Gastroesophageal sphincter (tissue), 4 donors: ENCODE results near the gene PLA1A. TPM values are rescaled to one million over a fixed set of nuclear protein-coding genes. Genes with fewer than 3 reads are reported as not detected.

ENCODE experiments used
- ATAC-seq: fragments of 150-250 bp; one replicate; pipeline ENCODE4 v1.9.1; 2016; ENCODE audit warnings: mild to moderate bottlenecking, moderate library complexity
- H3K27ac ChIP-seq, 4 donors: fragments of 200-600 bp; sonication (generic) in 3 of 4; 1 replicate in 3 of 4; 2 replicates in 1 of 4; pipeline ENCODE4 v1.5.1; 2016 to 2019
- H3K27me3 ChIP-seq: fragments of 200-600 bp; sonication (generic); one replicate; pipeline ENCODE4 v1.5.1; 2019
- H3K36me3 ChIP-seq, 2 donors: fragments of 200-600 bp; sonication (generic); one replicate each; pipeline ENCODE4 v1.5.1; 2019; ENCODE audit warnings: control low read depth in 1 of 2
- H3K4me1 ChIP-seq, 3 donors: fragments of 200-600 bp; sonication (generic); 1 replicate in 2 of 3; 2 replicates in 1 of 3; pipeline ENCODE4 v1.5.1; 2016 to 2019; ENCODE audit warnings: control low read depth in 2 of 3
- H3K4me3 ChIP-seq, 2 donors: fragments of 200-600 bp; sonication (generic); one replicate each; pipeline ENCODE4 v1.5.1; 2019; ENCODE audit warnings: mild to moderate bottlenecking in 1 of 2, moderate library complexity in 1 of 2
- H3K9me3 ChIP-seq, 3 donors: fragments of 200-600 bp; sonication (generic); one replicate each; pipeline ENCODE4 v1.5.1; 2017 to 2019; ENCODE audit warnings: control low read depth in 2 of 3
- CTCF ChIP-seq, 4 experiments: fragments of 200-600 bp in 2 of 4; fragments of 450-650 bp in 2 of 4; sonication (generic) in 1 of 4; IDR thresholded peaks; one replicate each; pipeline ENCODE4 v1.5.1; 2017 to 2019; ENCODE audit warnings: antibody characterized with exemption in 4 of 4, mild to moderate bottlenecking in 2 of 4, moderate library complexity in 2 of 4
- EP300 ChIP-seq: sonication (generic); formaldehyde crosslinking; IDR thresholded peaks from one replicate; pipeline ENCODE4 v1.6.1; 2017; ENCODE audit warnings: antibody characterized with exemption, mild to moderate bottlenecking
- POLR2A ChIP-seq, 2 donors: fragments of 450-650 bp; IDR thresholded peaks; one replicate each; pipeline ENCODE4 v1.6.1; 2017; ENCODE audit warnings: antibody characterized with exemption in 2 of 2, mild to moderate bottlenecking in 2 of 2, moderate library complexity in 1 of 2
- POLR2AphosphoS5 ChIP-seq: sonication (generic); formaldehyde crosslinking; IDR thresholded peaks from one replicate; pipeline ENCODE4 v1.6.1; 2017; ENCODE audit warnings: antibody characterized with exemption
- WGBS, 2 donors: methylation state at CpG; one replicate each; pipeline ENCODE4 v1.1.5; 2018; ENCODE audit warnings: low coverage in 1 of 2; 5-methylcytosine and 5-hydroxymethylcytosine counted together
- total RNA-seq, 4 donors: library from RNA; depleted of rRNA; stranded (reverse); fragments of >200 nt; gene quantifications; one replicate each; pipeline ENCODE4 v1.1.0, GENCODE V29; 2016

Gene PLA1A
- total RNA-seq, 4 donors from 2014 or later, result 0.50 to 1.8 (median 1.4) TPM

- 64 to 74% methylated on average over 2 of the region's 2 CpGs for WGBS, 2 donors
- H3K27me3 ChIP-seq, result no peaks in the 10 kb centered on the region
- H3K4me1 ChIP-seq, result peaks cover 4 to 49% (median 8%) of the 10 kb centered on the region in 3 donors
- no peak for ATAC-seq
- TF ChIP-seq CTCF (IDR thresholded peaks at IDR 0.05), result no peak
- TF ChIP-seq POLR2AphosphoS5, result no peak
- no peak for TF ChIP-seq EP300
- no peak overlapping the region for H3K4me3 ChIP-seq
- H3K9me3 ChIP-seq, result no peaks in the 10 kb centered on the region
- H3K27ac ChIP-seq, result peak overlapping the region in 3 of 4 donors; percentile 46 to 83 (median 56)
- H3K36me3 ChIP-seq, result peaks cover 0 to 14% of the 10 kb centered on the region in 2 donors
These were observed 66.2 kb downstream of the PLA1A start for GRCh38 chr3:119663885-119664284.

- Histone ChIP-seq H3K36me3 (peaks cover 0 to 18% of the 10 kb centered on the region in 2 donors), H3K4me3 (no peak overlapping the region), H3K4me1 (peaks cover 4 to 44% (median 8%) of the 10 kb centered on the region in 3 donors), H3K9me3 (no peaks in the 10 kb centered on the region), H3K27ac (peak overlapping the region in 3 of 4 donors; percentile 46 to 56 (median 54)), H3K27me3 (no peaks in the 10 kb centered on the region)
- whole genome bisulfite sequencing, 2 donors, result 63 to 83% methylated on average over 2 to 4 of the region's 4 CpGs
- ATAC-seq, result no peak
- no peak for TF ChIP-seq CTCF (IDR thresholded peaks at IDR 0.05)
- TF ChIP-seq POLR2AphosphoS5, result peak; percentile 13
- TF ChIP-seq EP300, result no peak
- TF ChIP-seq POLR2A (IDR thresholded peaks at IDR 0.05), result no peak
These were observed 66.7 kb downstream of the PLA1A start for GRCh38 chr3:119664370-119664769.

GRCh38 chr3:119664850-119665379 is 67.2 kb downstream of the PLA1A start:
- Histone ChIP-seq H3K4me3 (no peak overlapping the region), H3K4me1 (peaks cover 4 to 40% (median 8%) of the 10 kb centered on the region in 3 donors), H3K27ac (peak overlapping the region in 3 of 4 donors; percentile 46 to 56 (median 54)), H3K9me3 (no peaks in the 10 kb centered on the region), H3K27me3 (no peaks in the 10 kb centered on the region), H3K36me3 (peaks cover 0 to 24% of the 10 kb centered on the region in 2 donors)
- no peak for TF ChIP-seq EP300
- no peak for TF ChIP-seq POLR2AphosphoS5
- no peak for TF ChIP-seq POLR2A (IDR thresholded peaks at IDR 0.05)
- no peak for TF ChIP-seq CTCF (IDR thresholded peaks at IDR 0.05)
- WGBS, 2 donors, result 65 to 88% methylated on average over 4 of the region's 4 CpGs
- ATAC-seq, result no peak

GRCh38 chr3:119665954-119666559 is 68.4 kb downstream of the PLA1A start:
- Histone ChIP-seq H3K4me1 (peaks cover 4 to 32% (median 8%) of the 10 kb centered on the region in 3 donors), H3K36me3 (peaks cover 0 to 32% of the 10 kb centered on the region in 2 donors), H3K4me3 (no peak overlapping the region), H3K27me3 (no peaks in the 10 kb centered on the region), H3K9me3 (no peaks in the 10 kb centered on the region), H3K27ac (peak overlapping the region in 1 of 4 donors; percentile 27)
- 81 to 87% methylated on average over 6 of the region's 6 CpGs for WGBS, 2 donors
- TF ChIP-seq POLR2AphosphoS5 (no peak), POLR2A (IDR thresholded peaks at IDR 0.05) (no peak), CTCF (IDR thresholded peaks at IDR 0.05) (no peak), EP300 (no peak)
- no peak for ATAC-seq
